NCI-H460 (cell line): Measurements from ENCODE around the gene CD6. TPM values are rescaled to one million over a fixed set of nuclear protein-coding genes. Genes with fewer than 3 reads are reported as not detected.

Experiments used
- DNase-seq: peaks from one replicate; pipeline ENCODE4 v3.0.0-alpha.2; 2016; ENCODE audit warnings: low read depth; ENCODE audit errors: extremely low read depth
- total RNA-seq: library from RNA; depleted of rRNA; stranded (reverse); fragments of >200 nt; shearing (Covaris generic); gene quantifications from 2 replicates; pipeline ENCODE4 v1.2.3, GENCODE V29; 2014

CD6 gene
- total RNA-seq, 1 experiment from 2014 or later, result not detected

- DNase-seq, result no peak
Observed at GRCh38 chr11:61024938-61025820, 53.7 kb downstream of the CD6 start.

- no peak for DNase-seq
Observed at GRCh38 chr11:61025821-61026120, 54.3 kb downstream of the CD6 start.

GRCh38 chr11:61026121-61027031, 54.9 kb downstream of the CD6 start:
- DNase-seq, result no peak

DNA sequence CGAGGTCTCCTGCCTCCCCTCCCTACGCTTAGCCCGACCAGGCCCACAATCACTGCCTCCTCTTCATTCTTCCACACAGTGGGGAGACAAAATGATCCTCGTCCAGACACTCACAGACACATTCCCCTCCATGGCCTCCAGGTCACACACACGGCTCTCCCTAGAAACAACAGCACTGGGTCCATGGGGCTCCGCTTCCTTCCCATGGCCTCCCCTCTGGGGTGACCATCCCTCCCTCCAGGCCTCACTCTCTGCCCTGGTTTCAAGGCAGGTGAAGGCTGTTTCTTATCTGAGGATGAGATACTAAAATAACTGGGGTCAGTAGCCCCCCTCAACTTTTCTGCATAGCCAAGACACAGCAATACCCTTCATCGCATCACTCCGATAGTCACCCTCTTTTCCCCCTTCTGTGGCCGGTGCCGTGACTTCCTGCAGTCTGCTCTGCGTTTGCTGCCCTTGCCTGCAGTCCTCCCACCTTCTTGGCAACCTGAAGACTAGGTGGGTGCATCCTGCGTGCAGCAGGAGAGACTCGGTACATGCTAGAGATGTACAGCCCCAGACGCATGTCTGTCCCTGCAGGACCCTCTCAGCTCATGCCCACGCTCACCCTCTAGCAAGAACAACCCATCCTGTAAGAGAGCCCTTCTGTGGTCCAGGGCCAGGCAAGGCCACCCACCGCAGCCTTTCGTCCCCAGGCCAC, 55.8 kb downstream of the CD6 start:
- no peak for DNase-seq

DNA sequence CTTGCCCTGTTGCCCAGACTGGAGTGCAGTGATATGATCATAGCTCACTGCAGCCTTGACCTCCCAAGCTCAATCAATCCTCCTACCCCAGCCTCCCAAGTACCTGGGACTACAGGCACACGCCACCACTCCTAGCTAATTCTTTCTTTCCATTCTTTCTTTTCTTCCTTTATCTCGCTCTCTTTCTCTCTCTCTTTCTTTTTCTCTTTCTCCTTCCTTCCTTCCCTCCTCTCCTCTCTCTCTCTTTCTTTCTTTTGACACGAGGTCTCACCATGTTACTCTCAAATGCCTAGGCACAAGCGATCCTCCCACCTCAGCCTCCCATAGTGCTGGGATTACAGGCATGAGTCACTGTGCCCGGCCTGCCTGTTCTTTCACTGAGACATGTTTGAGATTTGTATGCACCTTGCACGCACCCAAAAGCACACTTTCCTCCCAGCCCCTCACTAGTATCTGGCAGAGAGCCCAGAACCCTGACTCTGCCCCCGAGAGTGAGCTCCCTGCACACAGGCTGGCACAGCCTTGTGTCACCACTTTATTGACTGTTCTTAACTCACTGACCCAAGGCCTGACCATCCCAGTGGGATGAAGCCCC, 56.8 kb downstream of the CD6 start:
- no peak for DNase-seq

- DNase-seq, result no peak
Observed at GRCh38 chr11:61032824-61033223, 61.3 kb downstream of the CD6 start.

DNA sequence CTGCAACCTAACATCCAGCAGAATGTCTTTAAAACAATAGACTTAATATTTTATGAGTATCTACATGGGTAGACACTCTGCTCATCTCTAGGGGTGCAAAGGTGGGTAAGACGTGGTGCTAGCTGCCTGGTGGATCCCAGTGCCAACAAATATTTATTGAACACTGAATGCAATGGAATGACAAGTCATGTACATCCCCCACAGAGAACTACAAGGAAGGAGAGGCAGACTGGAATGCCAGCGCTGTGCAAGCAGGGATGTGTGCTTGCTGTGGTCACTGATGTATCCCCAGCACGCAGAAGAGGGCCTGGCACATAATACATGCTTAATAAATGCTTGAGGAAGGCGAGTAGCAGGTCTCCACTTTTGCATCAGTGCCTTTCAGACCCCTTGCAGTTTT, 61.9 kb downstream of the CD6 start:
- DNase-seq, result no peak

- DNase-seq, result no peak
Observed at GRCh38 chr11:61034111-61034510, 62.6 kb downstream of the CD6 start.

DNA sequence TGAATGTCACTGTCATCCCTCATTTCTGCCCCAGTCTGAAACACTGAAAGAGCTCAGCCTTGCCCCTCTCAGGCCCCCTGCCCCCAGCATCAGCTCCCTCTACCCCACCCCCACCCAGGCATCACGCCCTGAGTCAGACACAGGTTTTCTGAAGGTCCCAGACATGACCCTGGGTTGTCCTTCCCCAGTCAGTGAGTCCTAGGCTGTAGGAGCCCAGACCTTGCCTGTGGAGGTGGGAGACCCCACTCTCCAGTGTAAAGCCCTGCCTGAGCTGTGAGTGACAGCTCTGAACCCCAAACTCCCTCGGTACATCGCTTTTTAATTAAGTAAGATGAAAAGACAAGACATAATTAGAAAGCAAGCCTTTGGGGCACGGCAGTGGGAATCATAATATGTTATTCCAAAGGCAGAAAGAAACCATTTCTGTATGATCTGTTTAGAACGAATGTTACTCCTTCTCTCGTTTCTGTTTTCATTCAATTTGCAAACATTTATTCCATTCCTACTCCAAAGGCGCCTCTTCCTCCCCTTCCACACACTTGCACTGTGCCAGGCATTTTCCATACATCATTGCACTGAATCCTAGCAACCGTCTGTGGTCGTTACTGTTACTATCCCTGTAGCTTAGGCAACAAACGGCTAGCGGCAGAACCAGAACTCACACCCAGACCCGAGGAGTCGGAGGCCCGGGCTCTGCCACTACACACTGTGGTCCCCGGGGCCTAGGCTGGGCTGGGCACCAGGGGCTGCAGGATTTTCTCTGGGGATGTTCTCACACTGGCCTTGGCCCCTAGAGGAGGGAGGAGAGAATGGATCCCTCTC, 63.4 kb downstream of the CD6 start:
- no peak for DNase-seq

- DNase-seq, result no peak
Observed at GRCh38 chr11:61035526-61035835, 64.0 kb downstream of the CD6 start.

- no peak for DNase-seq
Observed at GRCh38 chr11:61037441-61038093, 66.1 kb downstream of the CD6 start.

GRCh38 chr11:61039916-61040315, 68.4 kb downstream of the CD6 start:
- no peak for DNase-seq

- DNase-seq, result no peak
Observed at GRCh38 chr11:61041755-61042518, 70.5 kb downstream of the CD6 start.

DNA sequence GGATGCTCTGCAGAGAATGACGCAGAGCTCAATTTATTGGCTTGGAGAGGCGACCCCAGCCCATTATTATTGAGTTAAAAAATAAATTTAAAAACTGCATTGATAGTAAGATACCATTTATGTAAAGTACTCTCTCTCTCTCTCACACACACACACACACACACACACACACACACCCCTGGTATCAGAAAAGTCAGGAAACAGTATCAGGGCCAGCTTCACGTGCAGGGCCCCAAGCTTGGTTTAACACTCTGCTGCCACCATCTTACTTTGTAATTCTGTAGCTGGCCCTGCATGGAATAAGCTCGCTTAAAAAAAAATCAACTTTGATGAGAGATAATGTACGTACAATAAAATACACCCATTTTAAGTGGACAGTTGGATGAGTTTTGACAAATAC, 71.1 kb downstream of the CD6 start:
- no peak for DNase-seq

DNA sequence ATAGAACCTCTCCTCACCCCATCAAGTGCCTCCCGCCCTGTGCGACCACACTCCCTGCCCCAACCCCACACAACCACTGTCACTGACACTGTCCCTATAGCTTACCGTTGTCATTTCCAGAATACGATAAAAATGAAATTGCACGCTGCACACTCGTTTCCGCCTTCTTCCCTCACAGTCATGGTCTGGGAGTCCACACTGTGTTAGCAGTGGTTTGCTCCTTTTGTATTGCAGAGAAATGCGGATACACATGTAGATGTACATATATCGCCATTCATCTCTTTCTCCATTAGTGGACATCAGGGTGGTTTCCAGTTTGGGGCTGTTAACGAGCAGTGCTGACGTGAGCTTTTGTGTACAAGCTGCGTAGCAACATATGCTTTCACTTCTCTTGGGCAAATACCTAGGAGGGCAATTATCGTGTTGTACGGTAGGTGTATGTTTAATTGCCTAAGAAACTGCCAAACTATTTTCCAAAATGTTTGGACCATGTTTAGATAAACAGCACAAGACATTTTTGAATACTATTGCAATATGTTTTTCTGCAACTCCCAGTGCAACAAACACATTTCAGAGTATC, 71.6 kb downstream of the CD6 start:
- DNase-seq, result no peak

DNA sequence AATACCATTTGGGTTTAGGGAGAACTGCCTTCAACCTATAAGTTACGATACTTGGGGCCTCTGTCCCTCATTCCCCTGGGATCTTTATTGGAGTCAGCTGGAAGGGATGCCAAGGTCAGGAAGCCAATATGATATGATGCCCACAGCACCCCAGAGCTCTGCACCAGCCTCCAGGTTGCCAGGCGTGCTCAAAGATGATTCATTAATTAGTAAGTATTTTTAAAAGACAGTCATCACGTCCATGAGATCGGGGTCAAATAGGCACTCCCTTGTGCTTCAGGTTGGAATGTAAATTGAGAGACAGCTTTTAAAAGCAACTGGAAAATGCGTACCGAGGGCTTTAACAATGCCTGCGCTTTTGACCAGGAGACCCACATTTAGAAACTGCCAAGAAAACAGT, 73.8 kb downstream of the CD6 start:
- no peak for DNase-seq

GRCh38 chr11:61046833-61047232, 75.4 kb downstream of the CD6 start:
- DNase-seq, result no peak

- no peak for DNase-seq
Observed at GRCh38 chr11:61048368-61049062, 77.0 kb downstream of the CD6 start.
